ENCODE results near the gene SIL1. TPM values are rescaled to one million over a fixed set of nuclear protein-coding genes. Genes with fewer than 3 reads are reported as not detected.

SIL1 gene
- total and polyA plus RNA-seq, 2 donors from 2014 or later, result 48.6 to 91.7 TPM

- Histone ChIP-seq H3K4me3 (ENCODE audit: low read length in 3 of 3) (no peak overlapping the region), H3K4me1 (ENCODE audit: control insufficient read depth in 2 of 3, insufficient read depth in 2 of 3, low read depth in 1 of 3, low read length in 3 of 3) (peaks cover 0 to 4% (median 2%) of the 10 kb centered on the region in 3 donors), H3K27me3 (ENCODE audit: control insufficient read depth, insufficient read depth, low read length) (no peaks in the 10 kb centered on the region), H3K9me3 (ENCODE audit: control insufficient read depth in 2 of 3, insufficient read depth in 1 of 3, low read length in 3 of 3) (no peaks in the 10 kb centered on the region), H3K9ac (ENCODE audit: low read length in 3 of 3) (no peak overlapping the region), H3K36me3 (ENCODE audit: control insufficient read depth in 2 of 3, insufficient read depth in 3 of 3, low read length in 3 of 3) (peaks cover 2 to 10% (median 7%) of the 10 kb centered on the region in 3 donors), H3K27ac (ENCODE audit: low read depth in 2 of 2, low read length in 2 of 2) (no peak overlapping the region)
- no peak for TF ChIP-seq CTCF (IDR thresholded peaks at IDR 0.05; ENCODE audit: borderline replicate concordance, extremely low read depth, insufficient read depth)
- no peak for FAIRE-seq
- no peak for DNase-seq
- intact Hi-C loops (cut with DNase I), result no loop called here
These were observed 279.5 kb downstream of the SIL1 start for GRCh38 chr5:138918686-138919085.

GRCh38 chr5:138914338-138914737 lies 283.8 kb downstream of the SIL1 start:
- DNase-seq, result no peak
- no peaks in the 10 kb centered on the region for H3K9me3 ChIP-seq (ENCODE audit: control insufficient read depth in 2 of 3, insufficient read depth in 1 of 3, low read length in 3 of 3)
- H3K36me3 ChIP-seq (ENCODE audit: control insufficient read depth in 2 of 3, insufficient read depth in 3 of 3, low read length in 3 of 3), result peaks cover 2 to 7% (median 7%) of the 10 kb centered on the region in 3 donors
- intact Hi-C loops (cut with DNase I), result no loop called here
- H3K27ac ChIP-seq (ENCODE audit: low read depth in 2 of 2, low read length in 2 of 2), result no peak overlapping the region
- FAIRE-seq, result no peak
- H3K27me3 ChIP-seq (ENCODE audit: control insufficient read depth, insufficient read depth, low read length), result no peaks in the 10 kb centered on the region
- H3K4me1 ChIP-seq (ENCODE audit: control insufficient read depth in 2 of 3, insufficient read depth in 2 of 3, low read depth in 1 of 3, low read length in 3 of 3), result peaks cover 0 to 4% (median 2%) of the 10 kb centered on the region in 3 donors
- no peak overlapping the region for H3K4me3 ChIP-seq (ENCODE audit: low read length in 3 of 3)
- no peak overlapping the region for H3K9ac ChIP-seq (ENCODE audit: low read length in 3 of 3)
- TF ChIP-seq CTCF (IDR thresholded peaks at IDR 0.05; ENCODE audit: borderline replicate concordance, extremely low read depth, insufficient read depth), result no peak

- intact Hi-C loops (cut with DNase I), result no loop called here
- H3K9me3 ChIP-seq (ENCODE audit: control insufficient read depth in 2 of 3, insufficient read depth in 1 of 3, low read length in 3 of 3), result no peaks in the 10 kb centered on the region
- no peak for FAIRE-seq
- H3K36me3 ChIP-seq (ENCODE audit: control insufficient read depth in 2 of 3, insufficient read depth in 3 of 3, low read length in 3 of 3), result peaks cover 2 to 7% (median 7%) of the 10 kb centered on the region in 3 donors
- H3K9ac ChIP-seq (ENCODE audit: low read length in 3 of 3), result no peak overlapping the region
- no peak for TF ChIP-seq CTCF (IDR thresholded peaks at IDR 0.05; ENCODE audit: borderline replicate concordance, extremely low read depth, insufficient read depth)
- no peak overlapping the region for H3K27ac ChIP-seq (ENCODE audit: low read depth in 2 of 2, low read length in 2 of 2)
- no peak overlapping the region for H3K4me3 ChIP-seq (ENCODE audit: low read length in 3 of 3)
- H3K4me1 ChIP-seq (ENCODE audit: control insufficient read depth in 2 of 3, insufficient read depth in 2 of 3, low read depth in 1 of 3, low read length in 3 of 3), result peaks cover 0 to 4% (median 2%) of the 10 kb centered on the region in 3 donors
- DNase-seq, result no peak
- no peaks in the 10 kb centered on the region for H3K27me3 ChIP-seq (ENCODE audit: control insufficient read depth, insufficient read depth, low read length)
These were observed 284.4 kb downstream of the SIL1 start for GRCh38 chr5:138913773-138914172.

GRCh38 chr5:138912093-138912492 lies 286.1 kb downstream of the SIL1 start:
- Histone ChIP-seq H3K36me3 (ENCODE audit: control insufficient read depth in 2 of 3, insufficient read depth in 3 of 3, low read length in 3 of 3) (peaks cover 0 to 4% (median 0%) of the 10 kb centered on the region in 3 donors), H3K27ac (ENCODE audit: low read depth in 2 of 2, low read length in 2 of 2) (no peak overlapping the region), H3K27me3 (ENCODE audit: control insufficient read depth, insufficient read depth, low read length) (no peaks in the 10 kb centered on the region), H3K4me1 (ENCODE audit: control insufficient read depth in 2 of 3, insufficient read depth in 2 of 3, low read depth in 1 of 3, low read length in 3 of 3) (peaks cover 0 to 4% (median 2%) of the 10 kb centered on the region in 3 donors), H3K9me3 (ENCODE audit: control insufficient read depth in 2 of 3, insufficient read depth in 1 of 3, low read length in 3 of 3) (no peaks in the 10 kb centered on the region), H3K9ac (ENCODE audit: low read length in 3 of 3) (no peak overlapping the region), H3K4me3 (ENCODE audit: low read length in 3 of 3) (no peak overlapping the region)
- FAIRE-seq (no peak), DNase-seq (no peak)
- intact Hi-C loops (cut with DNase I), result no loop called here
- no peak for TF ChIP-seq CTCF (IDR thresholded peaks at IDR 0.05; ENCODE audit: borderline replicate concordance, extremely low read depth, insufficient read depth)
